HepG2 (cell line): Measurements from ENCODE around the gene TCAIM. TPM values are rescaled to one million over a fixed set of nuclear protein-coding genes. Genes with fewer than 3 reads are reported as not detected.

Experiments used
- ATAC-seq: fragments of 200-7000 bp; cut with Tn5 transposase; 3 replicates; pipeline ENCODE4 v1.9.1; 2020; ENCODE audit warnings: mild to moderate bottlenecking, moderate library complexity
- BruUV-seq: library from RNA; stranded (reverse); fragments of 400-500 nt; replicated peaks from 2 replicates; lab custom pipeline; 2021; lab: Mats Ljungman, UMichigan
- CTCF ChIA-PET: fragments of 300-600 bp; formaldehyde crosslinking; extraction: SDS; loops from one replicate; lab custom pipeline; 2021; ENCODE audit warnings: low total read pairs, inconsistent platforms, low intra/inter-chr PET ratio; lab: Yijun Ruan, JAX
- POLR2A ChIA-PET: fragments of 350-600 bp; sonication (Branson Sonifier 250); formaldehyde crosslinking; loops from one replicate; lab custom pipeline; 2020; ENCODE audit warnings: antibody characterized with exemption, inconsistent platforms; lab: Yijun Ruan, JAX
- DNase-seq: peaks from one replicate; pipeline ENCODE4 v3.0.0-alpha.2; 2015; ENCODE audit warnings: low spot score
- FAIRE-seq: peaks from 3 replicates; lab custom pipeline; 2011; peaks lifted over from hg19 to GRCh38; lab: Jason Lieb, UNC
- H2AFZ ChIP-seq: one replicate; pipeline ENCODE4 v1.6.1; 2011; ENCODE audit warnings: low read length, inconsistent platforms
- H3K27ac ChIP-seq: fragments of 300-600 bp; 3 replicates; pipeline ENCODE4 v1.8.0; 2011; ENCODE audit warnings: mixed run types, mild to moderate bottlenecking, mixed read lengths, low read length, inconsistent platforms; ENCODE audit not compliant: insufficient read depth; ENCODE audit errors: extremely low read length
- H3K27me3 ChIP-seq, 2 experiments: fragments of 200-600 bp in 1 of 2; 2 replicates in 1 of 2; 3 replicates in 1 of 2; pipeline versions ENCODE4 v1.6.0 to v1.8.0; 2011; ENCODE audit warnings: low read length in 2 of 2, mild to moderate bottlenecking in 2 of 2, moderate library complexity in 2 of 2, inconsistent platforms in 1 of 2; ENCODE audit not compliant: insufficient read depth in 2 of 2, control insufficient read depth in 1 of 2
- H3K36me3 ChIP-seq, 2 experiments: fragments of 200-600 bp in 1 of 2; replicated peaks in 1 of 2; 2 replicates in 1 of 2; 3 replicates in 1 of 2; pipeline versions ENCODE4 v1.5.1 to v1.8.0; 2011; ENCODE audit warnings: low read length in 2 of 2, inconsistent platforms in 1 of 2; ENCODE audit not compliant: insufficient read depth in 2 of 2, control insufficient read depth in 1 of 2
- H3K4me1 ChIP-seq: 2 replicates; pipeline ENCODE4 v1.5.1; 2012; ENCODE audit warnings: low read length, inconsistent platforms; ENCODE audit not compliant: insufficient read depth
- H3K4me2 ChIP-seq: 2 replicates; pipeline ENCODE4 v1.6.0; 2011; ENCODE audit warnings: low read depth, low read length, inconsistent platforms
- H3K4me3 ChIP-seq, 3 experiments: fragments of 200-600 bp in 1 of 3; sonication (generic), shearing (Covaris generic) in 1 of 3; replicated peaks in 1 of 3; 2 replicates each; pipeline ENCODE4 v1.5.1; 2011 to 2016; ENCODE audit warnings: low read length in 3 of 3, inconsistent platforms in 2 of 3, low read depth in 2 of 3, mild to moderate bottlenecking in 2 of 3, control low read depth in 1 of 3, mixed read lengths in 1 of 3; ENCODE audit not compliant: insufficient read depth in 1 of 3
- H3K79me2 ChIP-seq: one replicate; pipeline ENCODE4 v1.6.1; 2011; ENCODE audit warnings: low read length, inconsistent platforms; ENCODE audit not compliant: insufficient read depth
- H3K9ac ChIP-seq: 2 replicates; pipeline ENCODE4 v1.6.0; 2011; ENCODE audit warnings: mild to moderate bottlenecking, low read depth, low read length, inconsistent platforms; ENCODE audit not compliant: insufficient read depth
- H3K9me3 ChIP-seq: 2 replicates; pipeline ENCODE4 v1.5.1; 2012; ENCODE audit warnings: mild to moderate bottlenecking, low read length
- H4K20me1 ChIP-seq: 2 replicates; pipeline ENCODE4 v1.6.0; 2011; ENCODE audit warnings: inconsistent platforms, mild to moderate bottlenecking, low read length, moderate library complexity; ENCODE audit not compliant: insufficient read depth
- E2F1 ChIP-seq: sonication (generic); formaldehyde crosslinking; IDR thresholded peaks from 2 replicates; pipeline ENCODE4 v1.5.0; 2020; ENCODE audit warnings: missing genetic modification reagents
- EED ChIP-seq: sonication (generic); formaldehyde crosslinking; IDR thresholded peaks from 2 replicates; pipeline ENCODE4 v1.5.0; 2020; ENCODE audit warnings: mild to moderate bottlenecking, missing genetic modification reagents
- ELF4 ChIP-seq: sonication (generic); formaldehyde crosslinking; IDR thresholded peaks from 2 replicates; pipeline ENCODE4 v1.5.0; 2020; ENCODE audit warnings: missing genetic modification reagents, mild to moderate bottlenecking, moderate library complexity, borderline replicate concordance
- HIC2 ChIP-seq: sonication (generic); formaldehyde crosslinking; IDR thresholded peaks from 2 replicates; pipeline ENCODE4 v1.9.0; 2022; ENCODE audit warnings: low read depth, missing genetic modification reagents
- IRX3 ChIP-seq: sonication (generic); formaldehyde crosslinking; IDR thresholded peaks from 2 replicates; pipeline ENCODE4 v1.8.1; 2023; ENCODE audit warnings: mild to moderate bottlenecking, low read depth, missing genetic modification reagents, borderline replicate concordance
- JUND ChIP-seq: sonication (generic); formaldehyde crosslinking; IDR thresholded peaks from 2 replicates; pipeline ENCODE4 v1.8.0; 2022; ENCODE audit warnings: mild to moderate bottlenecking, missing genetic modification reagents
- KDM6A ChIP-seq: IDR thresholded peaks from 2 replicates; pipeline ENCODE4 v1.6.1; 2016; ENCODE audit warnings: low read depth
- MBD4 ChIP-seq: IDR thresholded peaks from 2 replicates; pipeline ENCODE4 v1.6.1; 2012; ENCODE audit warnings: low read length, inconsistent platforms, borderline replicate concordance
- SMYD3 ChIP-seq: sonication (generic); formaldehyde crosslinking; IDR thresholded peaks from 2 replicates; pipeline ENCODE4 v1.8.1; 2023; ENCODE audit warnings: mild to moderate bottlenecking, missing genetic modification reagents
- SNAI1 ChIP-seq: sonication (generic); formaldehyde crosslinking; IDR thresholded peaks from 2 replicates; pipeline ENCODE4 v1.5.0; 2020; ENCODE audit warnings: mild to moderate bottlenecking, missing genetic modification reagents, borderline replicate concordance
- SPEN ChIP-seq: sonication (generic); formaldehyde crosslinking; IDR thresholded peaks from 2 replicates; pipeline ENCODE4 v1.5.1; 2020; ENCODE audit warnings: low read depth, mild to moderate bottlenecking, missing genetic modification reagents
- SRSF4 ChIP-seq: fragments of 200-400 bp; formaldehyde crosslinking; IDR thresholded peaks from one replicate; pipeline ENCODE4 v1.6.1; 2018; ENCODE audit warnings: mild to moderate bottlenecking, low read depth, low read length, moderate library complexity; ENCODE audit not compliant: poor library complexity, severe bottlenecking
- TGIF2 ChIP-seq: IDR thresholded peaks from 2 replicates; pipeline ENCODE4 v1.6.1; 2016; ENCODE audit warnings: control low read depth, missing compliant biosample characterization
- ZFP1 ChIP-seq: IDR thresholded peaks from 2 replicates; pipeline ENCODE4 v1.6.1; 2016
- ZNF333 ChIP-seq: sonication (generic); formaldehyde crosslinking; IDR thresholded peaks from 2 replicates; pipeline ENCODE4 v1.4.0; 2020; ENCODE audit warnings: mild to moderate bottlenecking, missing genetic modification reagents, borderline replicate concordance
- ZNF749 ChIP-seq: sonication (generic); formaldehyde crosslinking; IDR thresholded peaks from 2 replicates; pipeline ENCODE4 v1.8.0; 2022; ENCODE audit warnings: mild to moderate bottlenecking, missing genetic modification reagents, moderate library complexity, borderline replicate concordance
- WGBS: methylation state at CpG from one replicate; pipeline ENCODE4 v1.1.6; 2017; ENCODE audit warnings: low lambda C conversion rate; 5-methylcytosine and 5-hydroxymethylcytosine counted together
- in situ Hi-C: cut with HindIII; loops from 2 replicates; pipeline ENCODE4 v1.10.0; 2017; ENCODE audit warnings: low pct_unique_long_range_greater_than_20kb; ENCODE audit not compliant: extremely low pct_ligation_motif_present
- intact Hi-C: fragments of 100-400 bp; cut with micrococcal nuclease; formaldehyde crosslinking; loops from one replicate; pipeline ENCODE4 v1.10.0; 2022; ENCODE audit not compliant: unreplicated experiment
- polyA plus RNA-seq, 8 experiments: library from polyadenylated mRNA; depleted of rRNA in 3 of 8; stranded (reverse) in 7 of 8; unstranded in 1 of 8; fragments of >200 nt; fragmentation: Illumina TruSeq in 4 of 8; extraction: Trizol in 4 of 8; gene quantifications; 2 replicates each; pipeline versions ENCODE4 v1.2.1 to v1.2.3, GENCODE V29; 2011 to 2016; ENCODE audit warnings: low read depth in 4 of 8, missing spikeins in 1 of 8, mixed read lengths in 1 of 8; ENCODE audit not compliant: insufficient read depth in 1 of 8
- total RNA-seq, 5 experiments: library from RNA; depleted of rRNA; stranded (reverse); fragments of >200 nt; fragmentation: Illumina TruSeq; extraction: Trizol; gene quantifications; 2 replicates each; pipeline ENCODE4 v1.2.3, GENCODE V29; 2016; ENCODE audit warnings: low read depth in 1 of 5

TCAIM gene
- total and polyA plus RNA-seq, 2 of the 13 experiments (the other 11 are each of a cell fraction or from before 2014, with no cell fraction given) = 16.9 to 22.6 TPM

GRCh38 chr3:44353355-44353924, 14.9 kb downstream of the TCAIM start:
- in situ Hi-C loops (no loop called here), intact Hi-C loops (no loop called here)
- ChIA-PET POLR2A (interaction anchor here (1.1 kb wide), 1 partner anchor 10 kb away, joined by 4 read pairs; no protein-coding TSS in a partner anchor), CTCF (no interaction called here)
- no peaks in the 10 kb centered on the region for H3K9me3 ChIP-seq
- TF ChIP-seq HIC2 (CRISPR knock-in tag) (no peak), ZNF749 (CRISPR knock-in tag) (no peak), ZFP1 (no peak), IRX3 (CRISPR knock-in tag) (no peak), SRSF4 (no peak), SNAI1 (no peak), KDM6A (CRISPR knock-in tag) (no peak), SMYD3 (CRISPR knock-in tag) (no peak), E2F1 (CRISPR knock-in tag) (no peak), EED (no peak), TGIF2 (CRISPR knock-in tag) (no peak), MBD4 (no peak), SPEN (no peak), ELF4 (CRISPR knock-in tag) (no peak), ZNF333 (CRISPR knock-in tag) (no peak), JUND (no peak)
- DNase-seq (no peak), ATAC-seq (no peak), FAIRE-seq (no peak)
- H3K4me2 ChIP-seq = no peak overlapping the region
- BruUV-seq = no TSS peak
- 89% methylated on average over 1 of the region's 1 CpG for WGBS
- H4K20me1 ChIP-seq = no peaks in the 10 kb centered on the region
- no peaks in the 10 kb centered on the region for H3K27me3 ChIP-seq
- no peak overlapping the region for H2AFZ ChIP-seq
- no peak overlapping the region for H3K9ac ChIP-seq
- H3K4me1 ChIP-seq = peaks cover 55% of the 10 kb centered on the region
- H3K36me3 ChIP-seq = no peaks in the 10 kb centered on the region; a peak in 1 of 5 replicates
- H3K79me2 ChIP-seq = peaks cover 3% of the 10 kb centered on the region
- no peak overlapping the region for H3K4me3 ChIP-seq
- no peak overlapping the region for H3K27ac ChIP-seq
